Mammary epithelial cell (primary cell): ENCODE measurements around the gene ADK.

Experiments used
- EZH2 ChIP-seq: IDR thresholded peaks from 2 replicates; pipeline ENCODE4 v1.6.1; 2012; ENCODE audit warnings: low read length, inconsistent platforms, borderline replicate concordance
- TF ChIP-seq, protein P1 (sequence below), 2 donors: IDR thresholded peaks in 1 of 2; conservative IDR thresholded peaks in 1 of 2; 2 replicates each; pipeline ENCODE4 v1.5.1; 2011 to 2012; ENCODE audit warnings: inconsistent platforms in 2 of 2, low read length in 2 of 2, mild to moderate bottlenecking in 2 of 2, control low read depth in 1 of 2, low read depth in 1 of 2; ENCODE audit not compliant: insufficient read depth in 1 of 2; ENCODE audit errors: extremely low read depth in 1 of 2

DNA sequence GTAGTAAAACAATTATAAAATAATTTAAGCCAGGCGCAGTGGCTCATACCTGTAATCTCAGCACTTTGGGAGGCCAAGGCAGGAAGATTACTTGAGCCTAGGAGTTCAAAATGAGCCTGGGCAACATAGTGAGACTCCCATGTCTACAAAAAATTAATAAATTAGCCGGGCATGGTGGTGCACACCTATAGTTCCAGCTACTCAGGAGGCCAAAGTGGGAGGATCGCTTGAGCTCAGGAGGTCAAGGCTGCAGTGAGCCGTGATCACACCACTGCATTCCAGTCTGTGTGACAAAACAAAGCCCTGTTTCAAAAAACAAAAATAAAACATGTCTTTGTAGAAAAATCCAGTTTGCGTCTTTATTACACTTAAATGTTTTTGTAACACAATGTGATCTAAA is 533.4 kb downstream of the ADK start:
- TF ChIP-seq, protein P1, sequence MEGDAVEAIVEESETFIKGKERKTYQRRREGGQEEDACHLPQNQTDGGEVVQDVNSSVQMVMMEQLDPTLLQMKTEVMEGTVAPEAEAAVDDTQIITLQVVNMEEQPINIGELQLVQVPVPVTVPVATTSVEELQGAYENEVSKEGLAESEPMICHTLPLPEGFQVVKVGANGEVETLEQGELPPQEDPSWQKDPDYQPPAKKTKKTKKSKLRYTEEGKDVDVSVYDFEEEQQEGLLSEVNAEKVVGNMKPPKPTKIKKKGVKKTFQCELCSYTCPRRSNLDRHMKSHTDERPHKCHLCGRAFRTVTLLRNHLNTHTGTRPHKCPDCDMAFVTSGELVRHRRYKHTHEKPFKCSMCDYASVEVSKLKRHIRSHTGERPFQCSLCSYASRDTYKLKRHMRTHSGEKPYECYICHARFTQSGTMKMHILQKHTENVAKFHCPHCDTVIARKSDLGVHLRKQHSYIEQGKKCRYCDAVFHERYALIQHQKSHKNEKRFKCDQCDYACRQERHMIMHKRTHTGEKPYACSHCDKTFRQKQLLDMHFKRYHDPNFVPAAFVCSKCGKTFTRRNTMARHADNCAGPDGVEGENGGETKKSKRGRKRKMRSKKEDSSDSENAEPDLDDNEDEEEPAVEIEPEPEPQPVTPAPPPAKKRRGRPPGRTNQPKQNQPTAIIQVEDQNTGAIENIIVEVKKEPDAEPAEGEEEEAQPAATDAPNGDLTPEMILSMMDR (conservative IDR thresholded peaks at IDR 0.05 in 1 of 2, IDR thresholded peaks at IDR 0.05 in 1 of 2; ENCODE audit: extremely low read depth in 1 of 2, insufficient read depth in 1 of 2, low read depth in 1 of 2, low read length in 2 of 2) = no peak
- no peak for TF ChIP-seq EZH2
